Measurements from ENCODE around the gene LGALS9. TPM values are rescaled to one million over a fixed set of nuclear protein-coding genes. Genes with fewer than 3 reads are reported as not detected.

The LGALS9 gene
- total and polyA plus RNA-seq, 2 donors (not counting 3 experiments of a cell fraction or from before 2014, with no cell fraction given) = 52.4 to 65.2 TPM

DNA sequence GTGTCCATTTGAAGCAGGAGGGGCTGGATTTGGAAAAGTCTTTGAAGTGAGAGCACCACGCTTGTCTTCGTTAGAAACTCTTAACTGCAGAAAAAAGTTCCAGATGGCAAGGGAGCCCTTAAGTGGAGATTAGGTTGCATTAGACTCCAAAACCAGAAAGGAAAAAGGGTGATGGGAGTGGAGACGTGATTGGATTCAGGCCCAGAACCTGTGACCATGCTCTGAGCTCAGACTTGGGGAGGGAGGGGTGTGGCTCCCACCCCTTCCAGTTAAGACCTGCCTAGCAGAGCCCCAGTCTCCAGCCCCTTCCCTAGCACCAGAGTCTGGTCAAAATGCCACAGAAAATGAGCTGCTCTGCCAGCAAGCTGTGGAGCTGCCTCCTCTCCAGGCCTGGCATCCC, 6.4 kb upstream of the LGALS9 start:
- no peaks in the 10 kb centered on the region for H3K9me1 ChIP-seq (replicated peaks; ENCODE audit: control insufficient read depth, extremely low read depth, insufficient read depth, low read length)
- H3K79me2 ChIP-seq (ENCODE audit: control insufficient read depth, insufficient read depth, low read length) = no peaks in the 10 kb centered on the region
- H3K36me3 ChIP-seq (ENCODE audit: control insufficient read depth in 2 of 2, extremely low read depth in 1 of 2, insufficient read depth in 2 of 2, low read length in 2 of 2) = peaks cover 9 to 33% of the 10 kb centered on the region in 2 experiments
- intact Hi-C loops (cut with micrococcal nuclease) (no loop called here), dilution Hi-C loops (cut with MboI; ENCODE audit: extremely low pct_ligation_motif_present, low sequenced_read_pairs) (no loop called here)
- no peaks in the 10 kb centered on the region for H4K20me1 ChIP-seq (replicated peaks; ENCODE audit: control insufficient read depth, extremely low read depth, insufficient read depth, low read length)
- H3K9me3 ChIP-seq (replicated peaks; ENCODE audit: control insufficient read depth, insufficient read depth, low read length) = no peaks in the 10 kb centered on the region
- H2AFZ ChIP-seq (ENCODE audit: low read depth, low read length) = no peak overlapping the region
- no peak overlapping the region for H3K27ac ChIP-seq (ENCODE audit: insufficient read depth, low read depth, low read length)
- DNase-seq (ENCODE audit: low read depth, low spot score) (no peak), FAIRE-seq (no peak)
- H3K4me2 ChIP-seq (ENCODE audit: insufficient read depth, low read length) = no peak overlapping the region
- no peak overlapping the region for H3K4me3 ChIP-seq (replicated peaks in 1 of 3; ENCODE audit: insufficient read depth in 1 of 3, low read depth in 1 of 3, low read length in 3 of 3)
- peaks cover 13% of the 10 kb centered on the region for H3K4me1 ChIP-seq (ENCODE audit: control insufficient read depth, extremely low read depth, insufficient read depth, low read length)
- no peaks in the 10 kb centered on the region for H3K27me3 ChIP-seq (ENCODE audit: control insufficient read depth in 2 of 2, insufficient read depth in 2 of 2, low read length in 2 of 2)
- ChIA-PET CTCF (no interaction called here), POLR2A (no interaction called here)
- BruUV-seq (replicated peaks) = no TSS peak
- no peak for TF ChIP-seq POLR2AphosphoS5 (IDR thresholded peaks at IDR 0.05; ENCODE audit: insufficient read depth, low read depth, low read length)
- no peak for TF ChIP-seq FOS (IDR thresholded peaks at IDR 0.05; ENCODE audit: borderline replicate concordance, insufficient read depth, low read length)
- TF ChIP-seq GATA2 (IDR thresholded peaks at IDR 0.05; ENCODE audit: insufficient read depth, insufficient read length, low read depth, low read length) = no peak
- TF ChIP-seq EZH2 (IDR thresholded peaks at IDR 0.05; ENCODE audit: borderline replicate concordance, low read depth, low read length, severe bottlenecking) = no peak
- no peak overlapping the region for H3K9ac ChIP-seq (replicated peaks; ENCODE audit: extremely low read depth, insufficient read depth, low read length)

DNA sequence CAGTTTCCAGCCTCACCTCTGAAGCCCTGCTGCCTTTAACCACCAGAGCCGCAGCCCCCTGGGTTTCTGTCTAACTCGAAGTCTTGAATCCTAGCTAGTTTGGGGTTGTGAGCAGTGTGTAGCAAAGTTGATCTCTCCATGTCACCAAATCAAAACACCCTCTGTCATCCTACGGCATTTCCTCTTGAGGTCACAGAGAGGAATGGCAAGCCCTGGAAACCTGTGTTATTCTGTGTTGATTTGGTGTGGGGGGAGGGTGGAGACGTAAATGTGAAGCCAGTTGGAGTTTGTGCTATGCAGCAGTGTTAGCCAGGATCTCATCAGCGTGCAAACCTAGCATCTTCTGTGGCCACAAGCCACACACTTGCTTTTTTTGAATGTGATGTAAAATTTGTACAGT, 5.1 kb upstream of the LGALS9 start:
- Histone ChIP-seq H3K9me1 (replicated peaks; ENCODE audit: control insufficient read depth, extremely low read depth, insufficient read depth, low read length) (no peaks in the 10 kb centered on the region), H3K4me1 (ENCODE audit: control insufficient read depth, extremely low read depth, insufficient read depth, low read length) (peaks cover 4% of the 10 kb centered on the region), H3K9ac (replicated peaks; ENCODE audit: extremely low read depth, insufficient read depth, low read length) (no peak overlapping the region), H3K4me2 (ENCODE audit: insufficient read depth, low read length) (no peak overlapping the region), H3K27ac (ENCODE audit: insufficient read depth, low read depth, low read length) (no peak overlapping the region), H3K4me3 (replicated peaks in 1 of 3; ENCODE audit: insufficient read depth in 1 of 3, low read depth in 1 of 3, low read length in 3 of 3) (no peak overlapping the region), H3K36me3 (ENCODE audit: control insufficient read depth in 2 of 2, extremely low read depth in 1 of 2, insufficient read depth in 2 of 2, low read length in 2 of 2) (peaks cover 9 to 31% of the 10 kb centered on the region in 2 experiments), H2AFZ (ENCODE audit: low read depth, low read length) (no peak overlapping the region), H4K20me1 (replicated peaks; ENCODE audit: control insufficient read depth, extremely low read depth, insufficient read depth, low read length) (no peaks in the 10 kb centered on the region), H3K27me3 (ENCODE audit: control insufficient read depth in 2 of 2, insufficient read depth in 2 of 2, low read length in 2 of 2) (no peaks in the 10 kb centered on the region), H3K9me3 (replicated peaks; ENCODE audit: control insufficient read depth, insufficient read depth, low read length) (no peaks in the 10 kb centered on the region), H3K79me2 (ENCODE audit: control insufficient read depth, insufficient read depth, low read length) (no peaks in the 10 kb centered on the region)
- TF ChIP-seq, protein P1, sequence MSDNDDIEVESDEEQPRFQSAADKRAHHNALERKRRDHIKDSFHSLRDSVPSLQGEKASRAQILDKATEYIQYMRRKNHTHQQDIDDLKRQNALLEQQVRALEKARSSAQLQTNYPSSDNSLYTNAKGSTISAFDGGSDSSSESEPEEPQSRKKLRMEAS (IDR thresholded peaks at IDR 0.05; ENCODE audit: insufficient read depth, insufficient read length) = no peak
- TF ChIP-seq EZH2 (IDR thresholded peaks at IDR 0.05; ENCODE audit: borderline replicate concordance, low read depth, low read length, severe bottlenecking) = no peak
- TF ChIP-seq POLR2AphosphoS5 (IDR thresholded peaks at IDR 0.05; ENCODE audit: insufficient read depth, low read depth, low read length) = no peak
- TF ChIP-seq CTCF (IDR thresholded peaks at IDR 0.05; ENCODE audit: extremely low read depth in 1 of 2, insufficient read depth in 1 of 2, low read depth in 1 of 2, low read length in 2 of 2) = no peak
- no peak for TF ChIP-seq JUN (IDR thresholded peaks at IDR 0.05; ENCODE audit: borderline replicate concordance, insufficient read depth, insufficient read length, low read depth)
- dilution Hi-C loops (cut with MboI; ENCODE audit: extremely low pct_ligation_motif_present, low sequenced_read_pairs) = no loop called here
- FAIRE-seq (no peak), DNase-seq (ENCODE audit: low read depth, low spot score) (no peak)
- ChIA-PET POLR2A (no interaction called here), CTCF (no interaction called here)
- intact Hi-C loops (cut with micrococcal nuclease) = no loop called here
- no TSS peak for BruUV-seq (replicated peaks)

Data from endothelial cell of umbilical vein (primary cell).